ENCODE data around the gene AGXT. TPM values are rescaled to one million over a fixed set of nuclear protein-coding genes. Genes with fewer than 3 reads are reported as not detected.

AGXT gene
- total RNA-seq, 2 experiments from 2014 or later, result not detected

- no peak for DNase-seq
- Mint-ChIP-seq H3K36me3 (ENCODE audit: low read depth) (no peaks in the 10 kb centered on the region), H3K27ac (no peak overlapping the region), H3K9me3 (no peaks in the 10 kb centered on the region), H3K4me1 (ENCODE audit: low read depth) (no peaks in the 10 kb centered on the region), H3K4me3 (no peak overlapping the region), H3K27me3 (ENCODE audit: low read depth) (peaks cover 10% of the 10 kb centered on the region)
- intact Hi-C loops (cut with micrococcal nuclease), result loop anchor here (10.0 kb wide), 2 partner anchors 70 to 160 kb away; no protein-coding TSS in a partner anchor
- CTCF ChIA-PET, result interaction anchor here (0.6 to 1.6 kb wide), 8 partner anchors 24 to 321 kb away, joined by 3 to 6 read pairs (median 3); no protein-coding TSS in a partner anchor
Measured at GRCh38 chr2:240914645-240915525, 46.3 kb downstream of the AGXT start.

GRCh38 chr2:240915526-240916341, 47.1 kb downstream of the AGXT start:
- DNase-seq, result no peak
- Mint-ChIP-seq H3K27me3 (ENCODE audit: low read depth) (peaks cover 10% of the 10 kb centered on the region), H3K9me3 (no peaks in the 10 kb centered on the region), H3K27ac (no peak overlapping the region), H3K4me3 (no peak overlapping the region), H3K36me3 (ENCODE audit: low read depth) (no peaks in the 10 kb centered on the region), H3K4me1 (ENCODE audit: low read depth) (no peaks in the 10 kb centered on the region)
- CTCF ChIA-PET, result interaction anchor here (1.3 kb wide), 1 partner anchor 39 kb away, joined by 5 read pairs; no protein-coding TSS in a partner anchor
- intact Hi-C loops (cut with micrococcal nuclease), result loop anchor here (10.0 kb wide), 2 partner anchors 69 to 159 kb away; no protein-coding TSS in a partner anchor

GRCh38 chr2:240916571-240917008, 48.0 kb downstream of the AGXT start:
- CTCF ChIA-PET, result no interaction called here

GRCh38 chr2:240917009-240917683, 48.5 kb downstream of the AGXT start:
- intact Hi-C loops (cut with micrococcal nuclease), result loop anchor here (10.0 kb wide), 2 partner anchors 68 to 158 kb away; no protein-coding TSS in a partner anchor
- no peak overlapping the region for H3K4me3 Mint-ChIP-seq
- no peaks in the 10 kb centered on the region for H3K9me3 Mint-ChIP-seq
- CTCF ChIA-PET, result no interaction called here
- H3K36me3 Mint-ChIP-seq (ENCODE audit: low read depth), result no peaks in the 10 kb centered on the region
- H3K27ac Mint-ChIP-seq, result no peak overlapping the region
- peaks cover 7% of the 10 kb centered on the region for H3K27me3 Mint-ChIP-seq (ENCODE audit: low read depth)
- no peak for DNase-seq
- H3K4me1 Mint-ChIP-seq (ENCODE audit: low read depth), result no peaks in the 10 kb centered on the region

More at GRCh38 chr2:240916571-240917008, 48.0 kb downstream of the AGXT start:
- intact Hi-C loops (cut with micrococcal nuclease), result loop anchor here (10.0 kb wide), 2 partner anchors 68 to 158 kb away; no protein-coding TSS in a partner anchor
- Mint-ChIP-seq H3K9me3 (no peaks in the 10 kb centered on the region), H3K36me3 (ENCODE audit: low read depth) (no peaks in the 10 kb centered on the region), H3K27ac (no peak overlapping the region), H3K4me1 (ENCODE audit: low read depth) (no peaks in the 10 kb centered on the region), H3K27me3 (ENCODE audit: low read depth) (peaks cover 10% of the 10 kb centered on the region), H3K4me3 (no peak overlapping the region)
- no peak for DNase-seq

- CTCF ChIA-PET, result interaction anchor here (0.6 kb wide), 1 partner anchor 638 kb away, joined by 4 read pairs; no protein-coding TSS in a partner anchor
- no peak for DNase-seq
- H3K9me3 Mint-ChIP-seq, result no peaks in the 10 kb centered on the region
- intact Hi-C loops (cut with micrococcal nuclease), result loop anchor here (10.0 kb wide), 2 partner anchors 67 to 157 kb away; no protein-coding TSS in a partner anchor
- H3K4me1 Mint-ChIP-seq (ENCODE audit: low read depth), result no peaks in the 10 kb centered on the region
- no peaks in the 10 kb centered on the region for H3K36me3 Mint-ChIP-seq (ENCODE audit: low read depth)
- no peak overlapping the region for H3K4me3 Mint-ChIP-seq
- H3K27me3 Mint-ChIP-seq (ENCODE audit: low read depth), result peaks cover 5% of the 10 kb centered on the region
- H3K27ac Mint-ChIP-seq, result no peak overlapping the region
Measured at GRCh38 chr2:240917684-240918257, 49.1 kb downstream of the AGXT start.

GRCh38 chr2:240918258-240919091, 49.9 kb downstream of the AGXT start:
- DNase-seq, result peak; percentile 2
- H3K27ac Mint-ChIP-seq, result no peak overlapping the region
- peaks cover 5% of the 10 kb centered on the region for H3K27me3 Mint-ChIP-seq (ENCODE audit: low read depth)
- intact Hi-C loops (cut with micrococcal nuclease), result loop anchor here (10.0 kb wide), 2 partner anchors 66 to 156 kb away; no protein-coding TSS in a partner anchor
- H3K4me1 Mint-ChIP-seq (ENCODE audit: low read depth), result no peaks in the 10 kb centered on the region
- no peaks in the 10 kb centered on the region for H3K9me3 Mint-ChIP-seq
- H3K36me3 Mint-ChIP-seq (ENCODE audit: low read depth), result no peaks in the 10 kb centered on the region
- no peak overlapping the region for H3K4me3 Mint-ChIP-seq
- CTCF ChIA-PET, result interaction anchor here (0.6 kb wide), 1 partner anchor 637 kb away, joined by 4 read pairs; no protein-coding TSS in a partner anchor

- CTCF ChIA-PET, result no interaction called here
Measured at GRCh38 chr2:240919161-240919781, 50.6 kb downstream of the AGXT start.

GRCh38 chr2:240919786-240920782, 51.5 kb downstream of the AGXT start:
- H3K4me1 Mint-ChIP-seq (ENCODE audit: low read depth), result no peaks in the 10 kb centered on the region
- DNase-seq, result peak; percentile 4
- CTCF ChIA-PET, result no interaction called here

More at GRCh38 chr2:240919161-240919781, 50.6 kb downstream of the AGXT start:
- peak; percentile 2 for DNase-seq
- H3K27me3 Mint-ChIP-seq (ENCODE audit: low read depth), result peaks cover 5% of the 10 kb centered on the region
- no peak overlapping the region for H3K27ac Mint-ChIP-seq
- no peaks in the 10 kb centered on the region for H3K36me3 Mint-ChIP-seq (ENCODE audit: low read depth)
- intact Hi-C loops (cut with micrococcal nuclease), result loop anchor here (10.0 kb wide), 2 partner anchors 66 to 156 kb away; no protein-coding TSS in a partner anchor
- no peaks in the 10 kb centered on the region for H3K4me1 Mint-ChIP-seq (ENCODE audit: low read depth)
- H3K9me3 Mint-ChIP-seq, result no peaks in the 10 kb centered on the region
- no peak overlapping the region for H3K4me3 Mint-ChIP-seq

GRCh38 chr2:240920783-240921231, 52.2 kb downstream of the AGXT start:
- H3K4me3 Mint-ChIP-seq, result no peak overlapping the region
- H3K27me3 Mint-ChIP-seq (ENCODE audit: low read depth), result no peaks in the 10 kb centered on the region
- CTCF ChIA-PET, result no interaction called here
- no peaks in the 10 kb centered on the region for H3K9me3 Mint-ChIP-seq
- H3K27ac Mint-ChIP-seq, result no peak overlapping the region
- peak; percentile 3 for DNase-seq
- H3K36me3 Mint-ChIP-seq (ENCODE audit: low read depth), result no peaks in the 10 kb centered on the region
- no peaks in the 10 kb centered on the region for H3K4me1 Mint-ChIP-seq (ENCODE audit: low read depth)
- intact Hi-C loops (cut with micrococcal nuclease), result no loop called here

More at GRCh38 chr2:240919786-240920782, 51.5 kb downstream of the AGXT start:
- Mint-ChIP-seq H3K4me3 (no peak overlapping the region), H3K9me3 (no peaks in the 10 kb centered on the region), H3K27ac (no peak overlapping the region), H3K36me3 (ENCODE audit: low read depth) (no peaks in the 10 kb centered on the region), H3K27me3 (ENCODE audit: low read depth) (peaks cover 5% of the 10 kb centered on the region)
- intact Hi-C loops (cut with micrococcal nuclease), result loop anchor here (10.0 kb wide), 2 partner anchors 65 to 155 kb away; no protein-coding TSS in a partner anchor
